Endothelial cell of umbilical vein (primary cell): ENCODE data around the gene TMPRSS4.

ENCODE experiments used
- JUN ChIP-seq: IDR thresholded peaks from 2 replicates; pipeline ENCODE4 v1.6.1; 2011; ENCODE audit warnings: borderline replicate concordance, low read depth; ENCODE audit not compliant: insufficient read length, insufficient read depth
- POLR2A ChIP-seq: IDR thresholded peaks from 2 replicates; pipeline ENCODE4 v1.6.1; 2012; ENCODE audit warnings: low read depth, mild to moderate bottlenecking, control low read depth, low read length
- POLR2AphosphoS5 ChIP-seq: IDR thresholded peaks from 2 replicates; pipeline ENCODE4 v1.6.1; 2012; ENCODE audit warnings: low read depth, mild to moderate bottlenecking, control low read depth, low read length, moderate library complexity; ENCODE audit not compliant: insufficient read depth
- TF ChIP-seq, protein P1 (sequence below), 2 donors: IDR thresholded peaks; 1 replicate in 1 of 2; 2 replicates in 1 of 2; pipeline ENCODE4 v1.5.1; 2011; ENCODE audit warnings: low read length in 2 of 2, mild to moderate bottlenecking in 2 of 2, moderate library complexity in 2 of 2, control low read depth in 1 of 2, inconsistent platforms in 1 of 2, low read depth in 1 of 2; ENCODE audit not compliant: insufficient read depth in 1 of 2; ENCODE audit errors: extremely low read depth in 1 of 2

DNA sequence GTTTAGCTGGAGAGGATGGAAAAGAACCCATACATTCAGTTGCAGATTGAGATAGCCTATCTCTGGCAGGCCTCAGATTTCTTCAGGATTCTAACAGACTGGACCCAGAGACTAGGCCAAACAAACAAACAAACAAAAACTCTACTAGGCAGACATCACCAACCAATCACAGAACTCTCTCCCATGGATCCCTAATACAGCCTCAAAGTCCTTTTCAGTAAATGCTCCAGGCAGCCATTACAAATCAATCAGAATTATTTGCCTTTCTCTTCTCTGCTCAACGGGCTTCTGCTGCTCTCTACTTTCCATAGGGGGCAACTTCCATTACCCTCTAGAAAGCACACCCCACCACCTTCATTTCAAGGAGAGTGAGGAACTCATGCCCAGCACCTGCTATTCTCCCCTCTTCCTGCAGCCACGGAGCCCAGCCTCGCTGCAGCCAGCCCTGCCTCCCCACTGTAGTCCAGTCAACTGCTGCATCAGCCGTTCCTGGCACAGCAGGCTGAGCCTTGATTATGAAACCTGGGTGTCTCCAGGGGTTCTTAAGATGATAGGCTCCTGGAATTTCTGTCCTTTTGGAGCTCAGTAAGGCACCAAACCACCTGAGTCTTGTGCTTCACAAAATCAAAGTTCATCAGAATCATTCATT, 28.9 kb downstream of the TMPRSS4 start:
- TF ChIP-seq, protein P1, sequence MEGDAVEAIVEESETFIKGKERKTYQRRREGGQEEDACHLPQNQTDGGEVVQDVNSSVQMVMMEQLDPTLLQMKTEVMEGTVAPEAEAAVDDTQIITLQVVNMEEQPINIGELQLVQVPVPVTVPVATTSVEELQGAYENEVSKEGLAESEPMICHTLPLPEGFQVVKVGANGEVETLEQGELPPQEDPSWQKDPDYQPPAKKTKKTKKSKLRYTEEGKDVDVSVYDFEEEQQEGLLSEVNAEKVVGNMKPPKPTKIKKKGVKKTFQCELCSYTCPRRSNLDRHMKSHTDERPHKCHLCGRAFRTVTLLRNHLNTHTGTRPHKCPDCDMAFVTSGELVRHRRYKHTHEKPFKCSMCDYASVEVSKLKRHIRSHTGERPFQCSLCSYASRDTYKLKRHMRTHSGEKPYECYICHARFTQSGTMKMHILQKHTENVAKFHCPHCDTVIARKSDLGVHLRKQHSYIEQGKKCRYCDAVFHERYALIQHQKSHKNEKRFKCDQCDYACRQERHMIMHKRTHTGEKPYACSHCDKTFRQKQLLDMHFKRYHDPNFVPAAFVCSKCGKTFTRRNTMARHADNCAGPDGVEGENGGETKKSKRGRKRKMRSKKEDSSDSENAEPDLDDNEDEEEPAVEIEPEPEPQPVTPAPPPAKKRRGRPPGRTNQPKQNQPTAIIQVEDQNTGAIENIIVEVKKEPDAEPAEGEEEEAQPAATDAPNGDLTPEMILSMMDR (IDR thresholded peaks at IDR 0.05; ENCODE audit: extremely low read depth in 1 of 2, insufficient read depth in 1 of 2, low read depth in 1 of 2, low read length in 2 of 2): no peak
- TF ChIP-seq POLR2AphosphoS5 (no peak), POLR2A (no peak), JUN (no peak)
